Superior temporal gyrus (tissue), 1 donor: ENCODE results near the gene CARS2.
"Not testable (repeated sequence)": the region's sequence is repeated elsewhere in the genome, so short reads cannot be mapped to it uniquely, and the experiment has no call there.

Experiments used
- DNase-seq: peaks from one replicate; pipeline ENCODE4 v3.0.0-alpha.2; 2016; ENCODE audit errors: extremely low spot score

The CARS2 gene

DNA sequence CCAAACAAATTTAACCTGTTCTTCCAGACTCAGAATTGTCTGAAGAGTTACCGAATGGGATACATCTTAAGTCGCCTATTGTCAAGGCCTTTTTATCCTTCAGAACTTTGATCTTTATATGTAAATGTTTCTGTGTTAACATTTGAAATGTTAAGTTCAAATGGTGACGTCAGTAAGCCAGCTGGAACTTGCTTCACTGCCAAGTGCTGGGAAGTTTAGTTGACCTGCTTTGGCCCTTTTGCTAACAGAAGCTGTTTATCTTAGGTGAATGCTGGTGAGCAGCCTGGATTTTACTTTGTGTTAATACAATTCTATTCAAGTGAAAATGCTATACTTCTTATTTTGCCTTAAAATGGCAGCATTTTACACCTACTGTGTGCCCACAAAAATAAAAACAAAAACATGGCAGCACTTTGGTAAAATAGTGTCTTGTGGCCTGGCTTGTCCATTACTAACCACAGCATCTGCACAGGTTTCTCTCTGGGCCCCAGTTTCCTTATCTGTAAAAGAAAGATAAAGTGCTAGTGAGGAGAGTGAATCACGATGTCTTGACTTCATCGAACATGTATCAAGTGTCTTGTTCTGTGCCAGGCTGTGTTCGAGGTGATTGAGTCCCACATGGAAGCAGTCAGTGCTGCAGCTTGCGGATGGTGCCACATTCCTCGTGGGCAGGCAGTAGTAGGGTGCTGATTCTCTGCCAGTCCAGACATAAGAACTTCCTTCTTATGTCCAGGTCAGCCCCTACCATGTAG lies 88.4 kb downstream of the CARS2 start:
- no peak for DNase-seq

DNA sequence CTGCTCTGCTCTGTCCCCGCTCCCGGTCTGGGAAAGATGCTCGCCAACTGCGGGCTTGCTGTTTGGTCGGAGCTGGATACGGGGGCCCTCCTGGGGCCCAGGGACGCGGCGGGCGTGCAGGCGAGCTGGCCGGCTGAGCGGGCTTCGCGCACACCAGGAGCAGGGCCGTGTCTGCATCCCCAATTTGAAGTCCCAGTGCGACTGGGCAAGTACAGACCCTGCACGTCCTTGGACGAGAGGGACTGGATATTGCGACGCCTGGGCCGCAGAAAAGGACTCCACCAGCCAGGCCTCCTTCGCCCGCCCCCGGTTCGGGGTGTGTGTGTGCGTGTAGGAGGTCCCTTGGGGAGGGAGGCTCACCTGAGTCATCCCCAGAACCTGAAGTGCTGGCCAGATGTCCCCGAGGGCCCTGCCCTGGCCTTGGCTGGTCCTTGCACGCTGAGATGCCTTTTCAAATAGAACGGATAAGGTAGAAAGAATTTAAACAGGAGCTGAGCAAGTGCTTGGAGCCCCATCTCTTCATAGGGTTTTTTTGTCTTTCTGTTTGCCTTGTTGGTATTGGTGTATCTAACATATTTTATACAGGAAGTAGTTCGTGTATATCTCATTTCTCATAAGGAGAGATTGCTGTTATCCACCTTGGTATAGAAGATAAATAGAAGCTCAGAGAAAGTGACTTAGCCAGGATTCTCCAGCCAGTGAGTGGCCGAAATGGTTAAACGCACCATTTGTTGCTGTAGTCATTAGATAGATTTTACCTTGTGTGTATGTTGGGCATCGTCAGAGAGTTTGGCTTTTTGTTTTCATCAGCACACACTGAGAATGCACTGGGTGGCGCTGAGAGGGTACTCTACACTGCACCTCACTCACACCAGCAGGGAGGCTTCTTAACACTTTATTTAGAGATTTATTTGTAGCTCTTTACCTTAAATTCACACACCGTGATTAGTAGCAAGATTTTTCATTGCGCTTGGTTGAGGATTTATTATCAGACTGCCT lies 89.5 kb downstream of the CARS2 start:
- no peak for DNase-seq

DNA sequence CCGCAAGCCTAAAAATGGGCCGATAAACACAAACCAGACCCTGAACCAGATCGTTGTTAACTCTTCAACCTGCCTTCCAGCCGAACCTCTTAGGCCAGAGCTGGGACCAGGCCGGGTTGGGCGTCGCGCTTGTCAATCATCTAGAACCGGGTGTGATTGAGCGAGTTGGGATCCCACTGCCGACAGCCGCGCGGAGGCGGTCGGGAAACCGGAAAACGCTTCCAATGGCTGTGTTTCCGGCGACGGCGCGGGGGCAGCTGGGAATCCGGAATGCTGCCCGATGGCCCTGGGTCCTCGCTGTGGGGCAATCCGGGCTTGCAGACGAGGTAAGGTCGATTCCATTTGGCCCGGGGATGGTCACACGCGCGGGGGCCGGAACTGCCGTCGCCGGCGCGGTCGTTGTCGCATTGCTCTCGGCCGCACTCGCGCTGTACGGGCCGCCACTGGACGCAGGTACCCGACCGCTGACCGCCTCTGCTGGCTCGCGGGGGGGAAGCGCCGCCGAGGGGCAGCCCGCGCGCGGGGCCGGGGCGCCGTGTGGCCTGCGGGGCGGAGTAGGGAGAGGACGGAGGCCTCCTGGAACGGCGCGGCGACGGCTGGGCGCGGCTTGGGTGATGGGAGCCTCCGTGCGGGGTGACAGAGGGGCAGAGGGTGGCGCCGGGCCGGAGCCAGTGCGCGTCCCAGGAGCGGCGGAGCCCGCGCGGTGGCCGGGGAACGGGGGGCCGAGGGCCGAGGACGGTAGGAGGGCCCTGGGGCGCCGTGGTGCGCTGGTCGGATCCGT lies 90.4 kb downstream of the CARS2 start, which contains the start of gene NAXD:
Gene NAXD, plus strand, starts transcription at position 224 of the 781 bp plus-strand sequence. Its CDS starts 57 bp downstream, at position 281.
- peak; percentile 95 for DNase-seq

DNA sequence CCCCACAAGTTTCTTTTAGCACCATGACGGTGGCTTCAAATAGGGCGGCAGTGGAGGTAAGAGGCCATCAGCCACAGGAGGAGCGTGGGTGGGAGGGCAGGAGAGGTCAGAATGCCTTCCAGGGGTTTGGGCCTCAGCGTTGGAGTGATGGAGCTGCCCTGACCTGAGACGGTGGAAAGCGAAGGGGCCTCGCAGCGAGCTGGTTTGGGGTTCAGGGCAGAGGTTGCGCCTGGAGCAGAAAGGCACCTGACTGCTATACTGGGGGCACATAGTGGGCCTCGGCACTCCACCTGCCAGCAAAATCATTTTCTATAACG lies 91.0 kb downstream of the CARS2 start:
- DNase-seq = no peak

DNA sequence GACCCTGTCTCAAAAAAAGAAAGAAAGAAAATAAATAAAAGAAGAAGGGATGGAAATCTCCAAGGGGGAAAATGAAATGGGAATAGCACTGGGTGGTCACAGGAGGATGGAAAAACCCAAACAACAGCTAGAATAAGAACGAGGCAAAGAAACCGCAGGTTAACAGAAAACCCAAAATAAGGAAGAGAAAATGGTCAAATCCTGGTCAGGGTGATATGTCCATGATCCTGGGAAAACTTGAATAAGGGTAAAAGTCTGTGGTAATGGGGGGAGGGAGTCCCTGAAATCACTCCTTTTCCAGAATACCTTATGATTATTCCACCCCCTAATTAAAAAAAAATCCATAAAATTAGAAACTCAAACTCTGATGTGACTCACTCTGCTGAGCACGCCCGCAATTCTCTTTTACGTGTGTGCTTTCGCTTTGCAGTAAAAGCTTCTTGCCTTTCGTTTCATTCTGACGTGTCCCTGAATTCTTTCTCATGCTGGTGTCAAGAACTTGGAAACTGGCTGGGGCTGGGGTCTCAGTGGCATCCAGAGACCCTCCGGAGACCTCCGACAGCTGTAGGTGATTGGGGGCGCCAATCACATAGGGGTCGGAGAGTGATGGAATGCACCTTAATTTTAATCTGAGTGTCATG lies 94.8 kb downstream of the CARS2 start:
- DNase-seq = no peak

DNA sequence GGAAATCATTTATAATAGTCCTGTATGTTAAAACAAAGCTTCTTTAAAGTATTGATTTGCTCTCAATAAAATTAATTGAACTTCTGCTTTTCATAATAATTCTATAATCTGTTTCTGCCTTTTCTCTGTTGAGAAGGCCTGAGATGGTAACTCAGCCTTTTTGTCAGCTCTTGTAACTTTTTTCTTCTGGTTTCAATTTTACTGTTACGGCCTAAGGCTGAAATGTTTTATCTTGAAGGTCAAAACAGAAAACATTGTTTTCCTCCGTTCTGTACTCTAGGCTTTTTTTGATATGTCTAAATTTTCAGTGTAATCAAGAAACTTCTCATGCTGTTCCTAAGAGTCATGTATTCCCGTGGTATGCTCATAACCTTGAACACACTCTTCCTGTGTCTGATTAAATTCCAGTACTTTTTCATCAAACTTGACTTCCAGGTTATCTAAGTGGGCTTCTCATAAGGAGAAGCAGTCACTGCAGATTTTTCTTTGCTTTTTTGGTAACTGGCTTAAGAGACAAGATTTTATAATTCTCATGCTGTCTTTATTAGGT lies 98.2 kb downstream of the CARS2 start:
- DNase-seq = no peak

DNA sequence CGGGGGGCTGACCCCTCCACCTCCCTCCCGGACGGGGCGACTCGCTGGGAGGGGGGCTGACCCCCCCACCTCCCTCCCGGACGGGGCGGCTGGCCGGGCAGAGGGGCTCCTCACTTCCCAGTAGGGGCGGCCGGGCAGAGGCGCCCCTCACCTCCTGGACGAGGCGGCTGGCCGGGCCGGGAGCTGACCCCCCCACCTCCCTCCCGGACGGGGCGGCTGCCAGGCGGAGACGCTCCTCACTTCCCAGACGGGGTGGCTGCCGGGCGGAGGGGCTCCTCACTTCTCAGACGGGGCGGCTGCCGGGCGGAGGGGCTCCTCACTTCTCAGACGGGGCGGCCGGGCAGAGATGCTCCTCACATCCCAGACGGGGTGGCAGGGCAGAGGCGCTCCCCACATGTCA lies 99.6 kb downstream of the CARS2 start:
- not testable (repeated sequence) for DNase-seq

DNA sequence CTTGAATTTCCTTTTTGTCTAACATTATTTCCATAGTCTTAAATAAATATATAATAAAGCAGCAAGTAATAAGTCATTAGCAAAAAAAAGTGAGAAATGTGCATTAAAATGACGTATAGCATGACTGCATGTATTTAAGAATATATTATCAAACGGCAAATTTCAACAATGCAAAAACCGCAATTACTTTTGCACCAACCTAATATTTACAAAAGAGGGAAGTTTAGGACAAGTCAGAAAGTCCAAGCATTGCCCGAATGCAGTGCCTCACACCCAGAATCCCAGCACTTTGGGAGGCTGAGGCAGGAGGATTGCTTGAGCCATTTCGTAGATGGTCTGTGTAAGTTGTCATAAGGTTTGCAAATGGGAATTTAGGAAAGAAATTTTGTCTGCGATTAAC lies 100.8 kb downstream of the CARS2 start:
- DNase-seq = no peak

DNA sequence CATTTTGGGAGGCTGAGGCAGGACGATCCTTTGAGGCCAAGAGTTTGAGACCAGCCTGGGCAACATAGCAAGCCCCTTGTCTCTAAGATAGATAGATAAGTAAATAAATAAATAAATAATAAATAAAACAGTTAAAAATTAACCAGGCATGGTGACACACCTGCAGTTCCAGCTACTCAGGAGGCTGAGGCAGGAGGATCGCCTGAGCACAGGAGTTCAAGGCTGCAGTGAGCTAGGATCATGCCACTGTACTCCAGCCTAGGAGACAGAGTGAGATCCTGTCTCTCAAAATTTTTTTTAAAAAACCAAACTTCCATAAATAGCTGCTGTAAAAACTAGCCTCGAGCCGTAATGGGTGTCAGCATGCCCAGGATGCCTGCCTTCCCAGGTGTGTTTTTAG lies 104.9 kb downstream of the CARS2 start:
- DNase-seq = no peak

DNA sequence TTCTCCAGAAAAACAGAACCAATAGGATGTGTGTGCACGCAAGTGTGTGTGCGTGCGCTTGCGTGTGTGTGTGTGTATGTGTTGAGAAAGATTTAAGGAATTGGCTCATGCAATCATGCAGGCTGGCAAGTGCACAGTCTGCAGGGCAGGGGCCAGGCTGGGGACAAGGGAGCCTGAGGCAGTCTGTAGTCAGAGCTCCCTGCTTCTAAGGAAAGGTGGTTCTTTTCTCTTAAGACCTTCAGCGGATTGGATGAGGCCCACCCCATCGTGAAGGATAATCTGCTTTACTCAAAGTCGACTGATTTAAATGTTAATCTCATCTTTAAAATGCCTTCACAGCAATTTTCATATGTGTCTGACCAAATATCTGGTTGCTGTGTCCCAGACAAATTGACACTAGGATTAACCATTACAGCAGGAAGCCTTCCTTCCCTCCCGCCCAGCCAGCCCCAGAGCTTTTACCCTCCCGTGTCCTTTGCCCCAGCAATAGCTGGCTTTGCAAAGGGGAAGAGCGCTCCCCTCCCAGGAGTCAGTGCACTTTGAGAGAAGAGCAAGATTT lies 105.6 kb downstream of the CARS2 start:
- no peak for DNase-seq

DNA sequence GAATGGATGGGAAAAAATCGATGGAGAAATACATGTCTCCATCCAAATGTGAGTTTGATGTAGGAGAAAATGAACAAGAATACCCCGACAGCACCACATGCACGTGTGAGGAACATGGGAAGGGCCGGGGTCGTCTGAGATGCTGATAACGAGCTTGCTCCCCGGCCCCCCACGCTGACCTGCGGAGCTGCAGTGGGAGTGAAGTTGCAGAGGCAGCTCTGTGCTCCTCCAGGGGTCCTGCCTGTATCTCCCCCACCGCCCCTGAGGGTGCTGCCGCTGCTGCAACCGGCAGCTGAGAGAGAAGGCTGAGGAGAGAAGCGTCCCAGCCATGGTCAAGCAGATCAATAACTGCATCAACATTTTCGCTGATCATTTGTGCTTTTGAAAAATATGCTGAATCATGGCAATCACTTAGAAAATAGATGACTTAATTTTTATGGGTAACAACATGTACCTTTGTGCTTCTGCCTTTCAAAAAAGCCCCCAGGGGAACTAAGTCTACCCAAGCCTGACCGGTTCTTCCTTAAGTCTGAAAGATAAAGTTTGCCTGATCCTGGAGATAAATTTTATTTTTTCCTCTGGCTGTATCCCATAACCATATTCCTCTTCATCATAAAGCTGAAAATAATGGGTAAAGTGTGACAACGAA lies 108.8 kb downstream of the CARS2 start:
- no peak for DNase-seq

DNA sequence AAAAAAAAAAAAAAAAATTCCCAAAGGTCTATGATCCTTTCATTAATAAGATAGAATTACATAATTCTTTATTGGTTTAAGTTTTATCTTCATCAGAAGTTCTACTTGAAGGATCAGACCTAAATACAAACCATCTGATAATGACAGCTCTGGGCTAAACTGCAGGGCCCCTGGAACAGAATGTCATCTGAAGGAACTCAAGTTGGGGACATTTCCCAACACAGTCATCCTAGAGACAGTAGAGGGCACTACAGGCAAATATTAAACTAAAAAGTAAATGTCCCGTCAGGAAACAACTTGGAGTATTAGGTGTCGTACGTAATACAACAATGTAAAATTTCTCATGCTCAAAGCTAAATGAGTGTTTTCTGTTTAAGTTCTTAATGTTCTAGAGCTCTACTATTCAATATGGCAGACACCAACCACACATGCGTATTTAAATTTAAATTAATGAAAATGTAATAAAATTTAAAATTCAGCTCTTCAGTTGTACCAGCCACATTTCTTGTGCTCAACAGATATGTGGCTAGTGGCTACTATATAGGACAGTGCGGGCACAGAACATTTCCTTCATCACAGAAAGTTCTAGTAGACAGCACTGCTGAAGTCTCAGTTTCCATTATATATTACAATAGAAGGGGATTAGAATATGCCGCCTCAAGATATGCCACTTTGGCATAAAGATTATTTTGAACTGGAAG lies 112.3 kb downstream of the CARS2 start:
- DNase-seq = peak; percentile 73

DNA sequence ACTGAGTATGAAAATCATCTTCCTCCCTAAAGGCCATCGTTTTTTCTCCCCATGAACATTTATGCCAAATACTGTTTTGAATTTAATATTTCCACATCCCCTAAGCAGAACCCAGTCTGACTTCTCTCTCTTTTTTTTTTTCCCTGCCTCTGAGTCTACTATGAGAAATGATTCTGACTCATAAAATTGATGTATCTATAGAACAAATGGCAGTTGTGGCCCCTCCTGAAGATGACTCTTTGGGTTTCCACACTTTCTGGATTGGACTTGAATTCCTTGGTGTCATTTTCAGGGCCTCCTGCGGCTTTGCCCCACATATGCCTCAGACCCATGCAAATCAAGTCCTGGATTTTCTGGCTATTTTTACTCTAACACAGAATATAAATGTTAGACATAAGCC lies 113.3 kb downstream of the CARS2 start:
- no peak for DNase-seq
